ELR (cell line): ENCODE results near the gene SMC1B.
"Not testable (repeated sequence)": the region's sequence is repeated elsewhere in the genome, so short reads cannot be mapped to it uniquely, and the experiment has no call there.

Source experiments
- DNase-seq: peaks from one replicate; pipeline ENCODE4 v3.0.0-alpha.2; 2015; ENCODE audit warnings: low read depth

The SMC1B gene

GRCh38 chr22:45341498-45341897 is 71.9 kb downstream of the SMC1B start:
- no peak for DNase-seq

GRCh38 chr22:45340323-45340722 is 73.1 kb downstream of the SMC1B start:
- DNase-seq = no peak

- DNase-seq = no peak
Observed at GRCh38 chr22:45338795-45339194, 74.6 kb downstream of the SMC1B start.

GRCh38 chr22:45337536-45337935 is 75.9 kb downstream of the SMC1B start:
- no peak for DNase-seq

- DNase-seq = no peak
Observed at GRCh38 chr22:45336971-45337431, 76.4 kb downstream of the SMC1B start.

GRCh38 chr22:45335854-45336522 is 77.4 kb downstream of the SMC1B start:
- DNase-seq = no peak

- no peak for DNase-seq
Observed at GRCh38 chr22:45335021-45335818, 78.2 kb downstream of the SMC1B start.

GRCh38 chr22:45334528-45334927 is 78.9 kb downstream of the SMC1B start:
- no peak for DNase-seq

GRCh38 chr22:45334068-45334467 is 79.3 kb downstream of the SMC1B start:
- DNase-seq = no peak

GRCh38 chr22:45332001-45332400 is 81.4 kb downstream of the SMC1B start:
- DNase-seq = no peak

GRCh38 chr22:45331486-45331885 is 81.9 kb downstream of the SMC1B start:
- no peak for DNase-seq

GRCh38 chr22:45330548-45330947 is 82.9 kb downstream of the SMC1B start:
- no peak for DNase-seq

- DNase-seq = no peak
Observed at GRCh38 chr22:45329530-45329936, 83.9 kb downstream of the SMC1B start.

- DNase-seq = no peak
Observed at GRCh38 chr22:45328822-45329529, 84.4 kb downstream of the SMC1B start.

- DNase-seq = not testable (repeated sequence)
Observed at GRCh38 chr22:45328261-45328660, 85.1 kb downstream of the SMC1B start.

- no peak for DNase-seq
Observed at GRCh38 chr22:45324311-45324711, 89.1 kb downstream of the SMC1B start.

GRCh38 chr22:45323695-45324094 is 89.7 kb downstream of the SMC1B start:
- DNase-seq = no peak

GRCh38 chr22:45322873-45323525 is 90.4 kb downstream of the SMC1B start:
- no peak for DNase-seq

- DNase-seq = no peak
Observed at GRCh38 chr22:45321827-45322226, 91.6 kb downstream of the SMC1B start.

- DNase-seq = no peak
Observed at GRCh38 chr22:45320357-45320976, 92.9 kb downstream of the SMC1B start.

GRCh38 chr22:45319324-45319685 is 94.1 kb downstream of the SMC1B start:
- no peak for DNase-seq
